ENCODE data around the gene WIPF3.

- TF ChIP-seq CTCF (IDR thresholded peaks at IDR 0.05): no peak
- no peak for TF ChIP-seq POLR2A (IDR thresholded peaks at IDR 0.05)
- no peak for TF ChIP-seq POLR2AphosphoS5 (IDR thresholded peaks at IDR 0.05)
These were observed 79.3 kb downstream of the WIPF3 start for GRCh38 chr7:29885626-29886025.
